ENCODE measurements around the gene ZNF284.

ZNF284 gene

GRCh38 chr19:44042147-44042546 is 29.8 kb upstream of the ZNF284 start:
- in situ Hi-C loops (cut with HindIII; ENCODE audit: low sequenced_read_pairs) = no loop called here
- DNase-seq (ENCODE audit: low read depth, low spot score) = no peak
- no peak for TF ChIP-seq CTCF (IDR thresholded peaks at IDR 0.05; ENCODE audit: low read depth, low read length)
- H3K4me3 ChIP-seq (ENCODE audit: low read depth, low read length) = no peak overlapping the region

- in situ Hi-C loops (cut with HindIII; ENCODE audit: low sequenced_read_pairs) = no loop called here
Observed at GRCh38 chr19:44050740-44051649, 21.0 kb upstream of the ZNF284 start.

GRCh38 chr19:44051650-44052402 is 20.1 kb upstream of the ZNF284 start, which contains the start of gene ZNF223:
ZNF223 (plus strand) TSS chr19:44052036; CDS start chr19:44055177, 3,141 bp downstream.
- in situ Hi-C loops (cut with HindIII; ENCODE audit: low sequenced_read_pairs) = no loop called here
- no peak for TF ChIP-seq CTCF (IDR thresholded peaks at IDR 0.05; ENCODE audit: low read depth, low read length)
- DNase-seq (ENCODE audit: low read depth, low spot score) = peak; percentile 94
- peak within 1 kb of the TSS; percentile 88 for H3K4me3 ChIP-seq (ENCODE audit: low read depth, low read length)

More at GRCh38 chr19:44050740-44051649, 21.0 kb upstream of the ZNF284 start:
- no peak for TF ChIP-seq CTCF (IDR thresholded peaks at IDR 0.05; ENCODE audit: low read depth, low read length)
- no peak for DNase-seq (ENCODE audit: low read depth, low spot score)
- H3K4me3 ChIP-seq (ENCODE audit: low read depth, low read length) = peak overlapping the region; percentile 88

GRCh38 chr19:44055870-44056269 is 16.1 kb upstream of the ZNF284 start:
- no peak for DNase-seq (ENCODE audit: low read depth, low spot score)
- in situ Hi-C loops (cut with HindIII; ENCODE audit: low sequenced_read_pairs) = no loop called here
- H3K4me3 ChIP-seq (ENCODE audit: low read depth, low read length) = no peak overlapping the region
- TF ChIP-seq CTCF (IDR thresholded peaks at IDR 0.05; ENCODE audit: low read depth, low read length) = no peak

GRCh38 chr19:44059229-44059628 is 12.7 kb upstream of the ZNF284 start:
- in situ Hi-C loops (cut with HindIII; ENCODE audit: low sequenced_read_pairs) = no loop called here
- DNase-seq (ENCODE audit: low read depth, low spot score) = no peak
- no peak for TF ChIP-seq CTCF (IDR thresholded peaks at IDR 0.05; ENCODE audit: low read depth, low read length)
- H3K4me3 ChIP-seq (ENCODE audit: low read depth, low read length) = no peak overlapping the region

- in situ Hi-C loops (cut with HindIII; ENCODE audit: low sequenced_read_pairs) = no loop called here
- H3K4me3 ChIP-seq (ENCODE audit: low read depth, low read length) = no peak overlapping the region
- DNase-seq (ENCODE audit: low read depth, low spot score) = no peak
- no peak for TF ChIP-seq CTCF (IDR thresholded peaks at IDR 0.05; ENCODE audit: low read depth, low read length)
Observed at GRCh38 chr19:44061038-44061437, 10.9 kb upstream of the ZNF284 start.
